Trophoblast cell (in vitro differentiated cells and primary cell): ENCODE measurements around the gene SMYD3.
"Not testable (repeated sequence)": the region's sequence is repeated elsewhere in the genome, so short reads cannot be mapped to it uniquely, and the experiment has no call there.

Experiments used
- DNase-seq, 2 donors: peaks; one replicate each; pipeline ENCODE4 v3.0.0-alpha.2; 2016
- H2AFZ ChIP-seq: 2 replicates; pipeline ENCODE4 v1.6.1; 2013; ENCODE audit warnings: low read length, moderate library complexity, mild to moderate bottlenecking; ENCODE audit not compliant: insufficient read depth, poor library complexity
- H2AK5ac ChIP-seq: 2 replicates; pipeline ENCODE4 v1.6.1; 2013; ENCODE audit warnings: mild to moderate bottlenecking, low read length
- H2BK120ac ChIP-seq: 2 replicates; pipeline ENCODE4 v1.6.1; 2013; ENCODE audit warnings: low read length, mild to moderate bottlenecking, moderate library complexity; ENCODE audit not compliant: insufficient read depth, poor library complexity
- H2BK12ac ChIP-seq: 2 replicates; pipeline ENCODE4 v1.6.1; 2013; ENCODE audit warnings: mild to moderate bottlenecking, low read length, moderate library complexity
- H2BK5ac ChIP-seq: 2 replicates; pipeline ENCODE4 v1.6.1; 2013; ENCODE audit warnings: low read length, low read depth, moderate library complexity, mild to moderate bottlenecking; ENCODE audit not compliant: poor library complexity
- H3K14ac ChIP-seq: 2 replicates; pipeline ENCODE4 v1.6.1; 2013; ENCODE audit warnings: mild to moderate bottlenecking, low read length
- H3K18ac ChIP-seq: 2 replicates; pipeline ENCODE4 v1.6.1; 2013; ENCODE audit warnings: mild to moderate bottlenecking, low read length
- H3K23ac ChIP-seq: 2 replicates; pipeline ENCODE4 v1.6.1; 2013; ENCODE audit warnings: low read length
- H3K27ac ChIP-seq: 2 replicates; pipeline ENCODE4 v1.5.1; 2013; ENCODE audit warnings: low read depth, mild to moderate bottlenecking, inconsistent platforms, low read length, moderate library complexity
- H3K27me3 ChIP-seq: 2 replicates; pipeline ENCODE4 v1.6.1; 2013; ENCODE audit warnings: inconsistent platforms, mild to moderate bottlenecking, low read length, moderate library complexity; ENCODE audit not compliant: insufficient read depth
- H3K36me3 ChIP-seq, 2 experiments: 1 replicate in 1 of 2; 2 replicates in 1 of 2; pipeline ENCODE4 v1.6.1; 2013; ENCODE audit warnings: low read length in 2 of 2, mild to moderate bottlenecking in 2 of 2, moderate library complexity in 1 of 2; ENCODE audit not compliant: insufficient read depth in 2 of 2, control insufficient read depth in 1 of 2
- H3K4ac ChIP-seq: 2 replicates; pipeline ENCODE4 v1.6.1; 2013; ENCODE audit warnings: low read depth, mild to moderate bottlenecking, low read length, moderate library complexity
- H3K4me1 ChIP-seq, 2 experiments: 1 replicate in 1 of 2; 2 replicates in 1 of 2; pipeline ENCODE4 v1.6.1; 2013; ENCODE audit warnings: low read length in 2 of 2, mild to moderate bottlenecking in 2 of 2, moderate library complexity in 1 of 2; ENCODE audit not compliant: insufficient read depth in 2 of 2, control insufficient read depth in 1 of 2
- H3K4me2 ChIP-seq: 2 replicates; pipeline ENCODE4 v1.6.1; 2013; ENCODE audit warnings: inconsistent platforms, mild to moderate bottlenecking, low read length, moderate library complexity
- H3K4me3 ChIP-seq: 2 replicates; pipeline ENCODE4 v1.5.1; 2013; ENCODE audit warnings: mild to moderate bottlenecking, low read depth, low read length, inconsistent platforms
- H3K79me1 ChIP-seq: one replicate; pipeline ENCODE4 v1.6.1; 2013; ENCODE audit warnings: low read length
- H3K79me2 ChIP-seq: 2 replicates; pipeline ENCODE4 v1.6.1; 2013; ENCODE audit warnings: low read length, mild to moderate bottlenecking; ENCODE audit not compliant: control insufficient read depth, insufficient read depth, poor library complexity
- H3K9ac ChIP-seq: 2 replicates; pipeline ENCODE4 v1.6.1; 2013; ENCODE audit warnings: mild to moderate bottlenecking, low read length
- H3K9me3 ChIP-seq: 2 replicates; pipeline ENCODE4 v1.6.1; 2013; ENCODE audit warnings: low read depth, mild to moderate bottlenecking, control low read depth, inconsistent platforms, low read length; ENCODE audit not compliant: insufficient read depth
- H4K12ac ChIP-seq: 2 replicates; pipeline ENCODE4 v1.6.1; 2013; ENCODE audit warnings: low read depth, mild to moderate bottlenecking, low read length, moderate library complexity
- H4K8ac ChIP-seq: 2 replicates; pipeline ENCODE4 v1.6.1; 2013; ENCODE audit warnings: low read depth, mild to moderate bottlenecking, low read length, moderate library complexity
- H4K91ac ChIP-seq: one replicate; pipeline ENCODE4 v1.6.1; 2013; ENCODE audit warnings: low read depth, mild to moderate bottlenecking, low read length, moderate library complexity
- WGBS: extraction: QIAGEN DNeasy Blood & Tissue Kit; methylation state at CpG from one replicate; pipeline ENCODE4 v1.1.7; 2013; ENCODE audit warnings: missing lambda C conversion rate; ENCODE audit not compliant: insufficient read length, insufficient coverage; ENCODE audit errors: extremely low coverage; 5-methylcytosine and 5-hydroxymethylcytosine counted together

The SMYD3 gene

DNA sequence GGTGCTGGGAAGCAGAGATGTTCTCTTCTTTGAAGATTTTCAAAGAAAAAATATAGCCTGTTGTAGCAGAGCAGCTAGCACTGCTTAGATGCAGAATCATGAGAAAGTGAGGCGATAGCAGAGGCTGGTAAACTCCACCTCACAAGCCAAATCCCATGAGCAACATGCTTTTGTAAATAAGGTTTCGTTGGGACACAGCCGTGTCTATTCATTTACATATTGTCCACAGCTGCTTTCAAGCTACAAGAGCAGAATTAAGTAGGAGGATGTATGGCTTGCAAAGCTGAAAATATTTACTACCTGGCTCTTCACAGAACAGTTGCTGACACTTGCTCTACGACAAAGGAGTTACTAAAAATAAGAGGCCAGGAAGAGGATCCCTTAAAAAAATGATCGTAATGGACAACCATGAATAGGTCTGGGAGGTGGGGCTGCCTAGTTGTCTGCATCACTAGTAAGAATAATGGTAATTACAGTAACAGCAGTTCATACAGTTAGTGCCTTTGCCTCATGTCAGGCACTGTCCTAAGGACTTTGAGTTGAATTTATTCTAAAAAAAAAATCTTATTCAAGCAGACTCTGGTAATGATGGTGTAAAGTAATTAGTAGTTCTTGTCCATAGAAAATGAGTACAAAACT lies 730.3 kb downstream of the SMYD3 start:
- no peak overlapping the region for H3K18ac ChIP-seq
- H3K4ac ChIP-seq, result no peak overlapping the region
- no peak overlapping the region for H3K23ac ChIP-seq
- H3K9me3 ChIP-seq, result no peaks in the 10 kb centered on the region
- no peaks in the 10 kb centered on the region for H3K27me3 ChIP-seq
- no peak overlapping the region for H2BK12ac ChIP-seq
- WGBS, result no CpG with 5 or more reads among the region's 5 CpGs
- no peak overlapping the region for H4K8ac ChIP-seq
- no peak overlapping the region for H3K27ac ChIP-seq
- H2AK5ac ChIP-seq, result no peak overlapping the region
- no peaks in the 10 kb centered on the region for H3K79me2 ChIP-seq
- H3K4me1 ChIP-seq, result no peaks in the 10 kb centered on the region
- no peak overlapping the region for H3K14ac ChIP-seq
- DNase-seq, result no peak
- peaks cover 2% of the 10 kb centered on the region for H3K79me1 ChIP-seq
- H3K36me3 ChIP-seq, result no peaks in the 10 kb centered on the region
- no peak overlapping the region for H2BK5ac ChIP-seq
- no peak overlapping the region for H3K4me3 ChIP-seq
- H3K4me2 ChIP-seq, result no peak overlapping the region
- H4K91ac ChIP-seq, result no peak overlapping the region
- H2BK120ac ChIP-seq, result no peak overlapping the region
- H4K12ac ChIP-seq, result no peak overlapping the region
- no peak overlapping the region for H3K9ac ChIP-seq
- no peak overlapping the region for H2AFZ ChIP-seq

GRCh38 chr1:245776139-245776538 lies 730.9 kb downstream of the SMYD3 start:
- no CpG with 5 or more reads among the region's 4 CpGs for WGBS
- H2BK12ac ChIP-seq, result no peak overlapping the region
- no peak overlapping the region for H3K14ac ChIP-seq
- no peak overlapping the region for H3K23ac ChIP-seq
- H3K79me1 ChIP-seq, result peaks cover 3% of the 10 kb centered on the region
- H3K4me3 ChIP-seq, result no peak overlapping the region
- no peak overlapping the region for H3K4ac ChIP-seq
- no peak overlapping the region for H2AFZ ChIP-seq
- H2AK5ac ChIP-seq, result no peak overlapping the region
- no peak overlapping the region for H4K12ac ChIP-seq
- no peaks in the 10 kb centered on the region for H3K27me3 ChIP-seq
- no peaks in the 10 kb centered on the region for H3K9me3 ChIP-seq
- no peak overlapping the region for H2BK120ac ChIP-seq
- no peak overlapping the region for H3K27ac ChIP-seq
- no peak overlapping the region for H2BK5ac ChIP-seq
- H3K18ac ChIP-seq, result no peak overlapping the region
- no peak overlapping the region for H3K9ac ChIP-seq
- no peaks in the 10 kb centered on the region for H3K4me1 ChIP-seq
- H3K36me3 ChIP-seq, result no peaks in the 10 kb centered on the region
- H4K8ac ChIP-seq, result no peak overlapping the region
- no peaks in the 10 kb centered on the region for H3K79me2 ChIP-seq
- DNase-seq, result no peak
- H3K4me2 ChIP-seq, result no peak overlapping the region
- H4K91ac ChIP-seq, result no peak overlapping the region

- H3K27me3 ChIP-seq, H3K23ac ChIP-seq, H2BK5ac ChIP-seq, H2BK12ac ChIP-seq, H3K14ac ChIP-seq, H4K91ac ChIP-seq, DNase-seq, H3K9me3 ChIP-seq, H3K27ac ChIP-seq, H3K18ac ChIP-seq, H3K36me3 ChIP-seq, H4K12ac ChIP-seq, H3K79me1 ChIP-seq, H3K79me2 ChIP-seq, H2AK5ac ChIP-seq, H2AFZ ChIP-seq, H3K4ac ChIP-seq, H3K4me1 ChIP-seq, H3K9ac ChIP-seq, H2BK120ac ChIP-seq, H4K8ac ChIP-seq, H3K4me3 ChIP-seq, H3K4me2 ChIP-seq: not testable (repeated sequence)
- whole genome bisulfite sequencing, result no CpG with 5 or more reads among the region's 25 CpGs
Observed at GRCh38 chr1:245774931-245775330, 732.1 kb downstream of the SMYD3 start.

GRCh38 chr1:245774196-245774595 lies 732.9 kb downstream of the SMYD3 start:
- H3K4me3 ChIP-seq, result no peak overlapping the region
- H3K9me3 ChIP-seq, result no peaks in the 10 kb centered on the region
- no peak overlapping the region for H2AFZ ChIP-seq
- no peak for DNase-seq
- no peak overlapping the region for H4K8ac ChIP-seq
- H3K23ac ChIP-seq, result no peak overlapping the region
- H4K91ac ChIP-seq, result no peak overlapping the region
- H2BK12ac ChIP-seq, result peak overlapping the region; percentile 89
- H3K27me3 ChIP-seq, result no peaks in the 10 kb centered on the region
- no peaks in the 10 kb centered on the region for H3K36me3 ChIP-seq
- no CpG with 5 or more reads among the region's 2 CpGs for WGBS
- H3K79me2 ChIP-seq, result no peaks in the 10 kb centered on the region
- no peak overlapping the region for H3K18ac ChIP-seq
- H4K12ac ChIP-seq, result no peak overlapping the region
- H3K4me1 ChIP-seq, result no peaks in the 10 kb centered on the region
- no peak overlapping the region for H2BK5ac ChIP-seq
- no peak overlapping the region for H3K4ac ChIP-seq
- H2AK5ac ChIP-seq, result no peak overlapping the region
- no peak overlapping the region for H3K27ac ChIP-seq
- peaks cover 3% of the 10 kb centered on the region for H3K79me1 ChIP-seq
- no peak overlapping the region for H3K4me2 ChIP-seq
- H3K9ac ChIP-seq, result no peak overlapping the region
- H2BK120ac ChIP-seq, result no peak overlapping the region
- no peak overlapping the region for H3K14ac ChIP-seq
